PC-9 (cell line): ENCODE data around the gene MAPRE3.

ENCODE experiments used
- CTCF ChIP-seq: fragments of 200-600 bp; sonication (generic); conservative IDR thresholded peaks from 2 replicates; pipeline ENCODE4 v1.6.1; 2017; ENCODE audit warnings: mixed run types, antibody characterized with exemption, mild to moderate bottlenecking, moderate library complexity
- EZH2 ChIP-seq: fragments of 200-600 bp; sonication (generic); IDR thresholded peaks from 2 replicates; pipeline ENCODE4 v1.8.0; 2017; ENCODE audit warnings: antibody characterized with exemption, low read depth

DNA sequence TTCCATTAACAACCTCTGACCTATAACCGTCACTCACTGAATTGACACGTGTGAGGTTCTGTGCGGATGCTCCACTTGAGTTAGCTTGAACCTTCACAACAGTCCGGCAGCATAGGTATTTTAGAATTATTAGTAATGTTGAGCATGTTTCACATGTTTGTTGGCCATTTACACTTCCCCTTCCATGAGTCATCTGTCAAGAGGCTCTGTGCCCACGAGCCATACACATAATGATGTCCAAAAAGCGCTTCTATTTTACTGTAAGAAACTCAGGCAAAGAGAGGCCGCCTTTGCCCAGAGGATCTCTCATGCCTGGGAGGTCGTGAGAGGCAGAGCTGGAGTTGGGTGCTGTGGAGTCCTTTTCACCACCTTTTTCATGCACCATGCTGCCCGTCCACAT is 33.4 kb downstream of the MAPRE3 start:
- TF ChIP-seq CTCF (no peak), EZH2 (no peak)
